HK-2 (cell line): ENCODE data around the gene MBD6.
"Not testable (repeated sequence)": the region's sequence is repeated elsewhere in the genome, so short reads cannot be mapped to it uniquely, and the experiment has no call there.

Source experiments
- DNase-seq: peaks from one replicate; pipeline ENCODE4 v3.0.0-alpha.2; 2018; ENCODE audit not compliant: unreplicated experiment

Gene MBD6

DNA sequence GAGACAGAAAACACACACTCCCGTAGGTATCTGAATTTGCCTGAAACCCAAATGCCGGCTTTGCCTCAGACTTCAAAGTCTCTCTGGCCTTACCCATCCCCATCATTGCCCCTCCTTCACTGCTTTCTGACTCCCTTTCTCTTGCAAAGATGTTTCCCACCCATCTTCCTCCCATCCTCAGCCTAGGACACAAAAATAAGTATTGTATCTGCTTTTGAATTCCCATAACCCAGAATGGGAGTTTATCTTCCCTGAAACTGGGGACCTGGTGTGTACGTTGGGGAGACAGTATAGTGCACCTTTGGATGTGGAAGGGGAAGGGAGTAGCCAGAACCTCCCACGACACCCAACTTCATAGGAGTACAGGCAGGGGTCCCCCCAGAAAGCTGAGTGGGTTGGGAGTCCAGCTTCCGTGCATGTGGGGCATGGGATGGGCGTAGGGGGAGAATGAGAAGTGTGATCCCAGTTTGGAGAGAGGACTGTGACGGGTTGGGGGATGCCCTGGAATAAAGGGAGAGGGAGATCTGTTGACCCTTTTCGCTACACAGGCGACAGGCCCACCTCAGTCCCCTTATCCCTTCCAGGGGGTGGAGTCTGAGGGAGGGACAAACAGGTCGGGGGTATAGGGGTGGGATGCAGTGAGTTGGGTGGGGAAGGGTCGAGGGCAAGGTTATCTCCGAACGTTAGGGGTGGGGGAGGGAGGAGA lies 26.7 kb downstream of the MBD6 start:
- no peak for DNase-seq

DNA sequence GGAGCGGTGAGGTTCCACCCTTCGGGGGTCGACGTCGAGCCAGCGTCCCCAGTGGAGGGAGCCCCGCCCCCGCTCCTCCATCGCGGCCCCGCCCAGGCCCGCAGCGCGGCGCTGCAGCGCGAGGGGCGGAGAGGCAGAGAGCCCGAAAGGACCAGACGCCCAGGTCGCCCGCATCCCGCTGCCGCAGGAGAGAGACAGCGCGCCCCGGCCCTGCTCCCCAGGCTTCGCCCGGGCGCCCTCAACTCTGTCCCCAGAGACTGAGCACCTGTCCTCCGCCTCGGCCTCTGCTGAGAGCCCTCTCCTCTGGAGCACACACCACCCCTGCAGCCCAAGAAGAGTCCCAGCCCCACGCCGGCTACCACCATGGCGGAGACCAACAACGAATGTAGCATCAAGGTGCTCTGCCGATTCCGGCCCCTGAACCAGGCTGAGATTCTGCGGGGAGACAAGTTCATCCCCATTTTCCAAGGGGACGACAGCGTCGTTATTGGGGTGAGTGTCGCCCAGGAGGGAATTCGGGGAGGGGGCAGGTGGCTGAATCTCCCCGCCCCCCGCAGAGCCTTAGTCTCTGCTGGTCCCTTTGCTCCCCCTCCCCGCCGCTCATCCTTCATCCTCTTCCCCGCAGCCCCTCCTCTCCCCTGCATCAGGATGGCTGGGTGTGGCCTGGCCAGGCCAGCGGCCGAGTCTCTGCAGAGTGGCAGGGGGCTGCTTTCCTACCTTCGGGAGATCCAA lies 27.5 kb downstream of the MBD6 start, which contains the start of gene KIF5A:
Gene KIF5A, plus strand, starts transcription at position 136 of the 732 bp plus-strand sequence. Its CDS starts 228 bp downstream, at position 364.
- no peak for DNase-seq

DNA sequence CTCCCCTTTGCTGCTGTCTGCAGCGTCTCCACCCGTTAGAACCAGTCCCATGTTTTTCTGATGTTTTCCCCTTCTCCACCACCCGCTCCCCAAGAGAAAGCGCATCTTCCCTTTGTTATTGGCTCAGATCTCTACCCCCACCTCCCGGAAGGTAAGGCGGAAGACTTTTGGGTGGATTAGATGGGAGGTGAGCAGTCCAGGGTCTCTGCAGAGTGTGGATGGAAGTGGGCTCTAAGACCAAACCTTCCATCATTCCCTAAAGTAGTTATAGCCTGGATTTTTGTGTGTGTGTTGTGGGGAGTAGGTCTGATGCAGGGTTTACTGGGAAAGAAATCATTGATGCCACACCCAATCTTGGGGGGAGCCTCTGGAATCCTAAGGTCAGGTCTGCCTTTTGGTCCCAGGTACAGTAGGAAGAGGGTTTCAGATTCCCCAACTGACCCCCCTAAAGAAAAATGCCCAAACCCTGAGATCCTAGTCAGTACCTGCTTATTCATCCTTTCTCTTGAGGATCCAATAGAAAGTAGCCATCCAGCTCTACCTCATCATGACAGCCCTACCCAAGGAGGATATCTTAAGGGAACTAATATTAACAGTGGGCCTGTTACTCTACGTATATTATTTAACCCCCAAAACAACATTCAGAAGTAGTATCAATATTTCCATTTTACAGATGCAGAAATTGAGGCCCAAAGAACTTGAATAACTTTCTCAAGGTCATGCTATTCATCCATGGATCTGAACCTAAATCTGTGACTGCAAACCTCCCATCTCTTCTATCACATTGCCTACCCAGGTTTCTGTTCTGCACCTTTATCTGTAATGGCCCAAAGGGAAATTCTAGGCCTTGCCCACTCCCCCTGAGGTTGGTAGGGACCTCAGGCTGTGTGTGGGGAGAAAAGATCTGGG lies 28.3 kb downstream of the MBD6 start:
- no peak for DNase-seq

DNA sequence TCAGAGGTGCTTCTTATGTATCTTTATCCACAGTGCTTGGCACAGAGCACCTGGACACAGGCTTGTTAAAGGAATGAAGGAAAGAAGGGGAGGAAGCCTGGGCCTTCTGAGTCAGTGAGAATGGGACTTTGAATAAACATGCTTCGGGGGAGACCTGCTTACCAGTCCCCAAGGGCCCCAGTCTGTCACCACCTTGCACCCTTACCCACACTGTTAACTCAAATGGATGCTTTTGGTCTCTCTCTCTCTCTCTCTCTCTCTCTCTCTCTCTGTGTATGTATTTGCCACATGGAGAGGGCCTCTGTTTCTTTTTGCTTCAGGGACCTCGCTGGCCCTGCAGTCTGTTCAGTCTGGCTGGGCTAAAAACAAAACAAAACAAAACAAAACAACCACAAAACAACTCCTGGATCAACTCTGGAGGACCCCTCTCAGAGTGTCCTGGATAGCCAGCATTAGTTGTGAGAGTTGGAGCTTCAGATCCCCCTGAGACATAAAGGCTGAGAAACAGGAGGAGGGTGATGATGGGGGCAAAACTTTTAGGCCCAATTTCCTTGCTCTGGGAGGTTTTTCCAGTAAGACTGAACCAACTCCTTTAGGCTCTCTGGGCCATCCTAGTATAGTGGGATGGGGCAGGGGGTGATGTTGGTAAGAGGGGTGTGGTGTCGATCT lies 29.1 kb downstream of the MBD6 start:
- no peak for DNase-seq

DNA sequence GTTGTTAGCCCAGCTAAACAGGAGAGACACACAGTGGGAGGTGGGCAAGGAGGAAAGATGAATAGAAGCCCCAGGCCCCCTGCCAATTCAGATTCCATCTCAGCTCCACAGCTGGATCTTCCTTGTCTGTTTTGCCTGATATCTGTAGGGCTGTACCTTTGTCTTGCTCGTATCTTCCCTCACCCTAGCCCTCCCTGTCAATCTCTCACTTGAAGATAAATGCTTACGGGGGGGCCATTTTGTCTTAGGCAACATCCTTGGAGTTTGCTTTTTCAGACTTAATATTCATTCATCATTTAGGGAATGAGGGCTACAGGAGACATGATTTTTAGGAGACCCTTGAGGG lies 29.7 kb downstream of the MBD6 start:
- no peak for DNase-seq

DNA sequence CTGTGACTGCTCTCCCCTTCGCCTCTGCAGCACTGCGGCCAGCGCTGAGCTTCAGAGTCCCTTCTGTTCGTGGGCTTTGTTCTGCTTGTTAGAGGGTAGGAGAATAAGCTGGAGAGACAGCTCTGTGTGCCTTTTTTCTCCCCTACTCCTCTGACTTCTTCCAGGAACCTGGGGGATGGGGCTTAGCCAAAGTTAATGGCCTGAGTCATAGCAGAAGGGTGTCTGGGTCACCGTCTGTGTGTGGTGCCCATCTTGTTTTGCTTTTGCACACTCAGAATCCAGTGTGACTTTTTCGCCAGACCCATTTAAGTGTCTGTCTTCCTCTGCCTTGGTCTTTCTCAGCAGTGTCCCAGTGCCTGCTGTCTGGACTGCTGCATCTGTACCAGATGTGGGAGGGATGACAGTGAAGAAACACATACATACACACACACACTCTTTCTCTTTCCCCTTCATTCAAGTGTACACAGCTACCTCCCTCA lies 30.2 kb downstream of the MBD6 start:
- DNase-seq, result peak; percentile 20

DNA sequence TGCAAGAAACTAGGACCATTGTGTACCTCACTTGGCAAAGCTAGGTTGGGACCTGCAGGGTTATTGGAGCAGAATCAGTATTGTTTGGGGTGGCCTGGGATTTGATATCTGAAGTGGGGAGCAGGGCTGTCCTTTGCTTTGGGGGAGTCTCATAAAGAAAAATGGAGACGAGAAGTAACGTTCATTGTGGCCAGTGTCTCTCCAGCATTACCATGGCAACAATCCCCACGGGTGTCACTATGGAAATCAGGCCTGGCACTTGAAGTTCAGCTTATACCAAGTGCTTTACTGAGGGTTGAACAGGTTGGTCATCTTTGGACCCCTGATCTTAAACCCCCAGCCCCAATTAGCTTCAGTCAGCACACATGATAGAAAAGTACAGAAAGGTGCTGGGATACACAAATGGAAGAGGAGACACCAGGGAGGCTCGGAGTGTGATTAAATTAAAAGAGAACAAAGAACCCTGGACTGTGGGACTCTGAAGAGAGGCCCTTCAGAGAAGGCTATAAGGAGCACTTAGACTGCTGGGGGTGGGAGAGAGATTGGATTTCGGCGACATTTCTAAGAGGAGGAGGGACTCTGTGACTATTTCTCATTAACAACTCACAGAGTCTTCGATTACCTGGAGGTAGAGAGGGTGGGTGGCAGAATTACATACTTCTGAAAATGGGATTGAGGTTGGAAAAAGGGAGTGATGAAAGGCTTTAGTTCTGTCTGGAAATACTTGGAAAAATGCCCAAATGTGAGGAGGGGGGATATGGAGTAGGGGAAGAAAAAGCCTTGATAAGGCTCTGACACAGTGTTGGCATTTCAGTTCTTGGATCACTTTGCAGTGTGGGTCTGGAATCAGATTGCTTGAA lies 30.9 kb downstream of the MBD6 start:
- no peak for DNase-seq

DNA sequence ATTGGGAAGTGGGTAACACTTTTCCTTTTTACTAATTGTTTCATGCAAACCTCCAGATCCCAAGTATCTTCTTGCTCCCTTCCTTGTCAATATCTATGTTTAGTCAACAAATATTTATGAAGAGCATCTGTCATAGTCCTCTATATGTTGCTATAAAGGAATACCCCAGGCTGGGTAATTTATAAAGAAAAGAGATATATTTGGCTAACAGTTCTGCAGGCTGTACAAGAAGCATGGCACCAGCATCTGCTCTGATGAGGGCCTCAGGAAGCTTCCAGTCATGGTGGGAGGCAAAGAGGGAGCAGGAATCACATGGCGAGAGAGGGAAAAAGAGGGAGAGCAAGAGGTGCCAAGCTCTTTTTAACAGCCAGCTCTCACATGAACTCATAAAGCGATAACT lies 31.8 kb downstream of the MBD6 start:
- DNase-seq, result no peak

DNA sequence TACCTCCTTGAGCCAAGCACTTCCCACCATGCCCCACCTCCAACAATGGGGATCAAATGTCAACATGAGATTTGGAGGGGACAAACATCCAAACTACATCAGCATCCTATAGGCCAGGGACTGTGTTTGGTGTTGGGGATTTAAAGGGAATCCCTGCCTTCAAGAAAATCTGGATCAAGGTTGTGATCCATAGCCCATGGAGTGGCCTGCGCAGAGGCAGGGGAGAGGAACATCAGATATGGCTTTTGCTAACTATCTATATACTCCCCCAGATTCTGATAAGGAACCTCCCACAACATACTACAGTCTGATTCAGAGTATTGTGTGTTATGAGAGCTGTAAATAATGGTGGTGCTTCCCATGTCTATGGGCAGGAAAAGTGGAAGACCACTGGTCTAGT lies 32.3 kb downstream of the MBD6 start:
- DNase-seq, result no peak

DNA sequence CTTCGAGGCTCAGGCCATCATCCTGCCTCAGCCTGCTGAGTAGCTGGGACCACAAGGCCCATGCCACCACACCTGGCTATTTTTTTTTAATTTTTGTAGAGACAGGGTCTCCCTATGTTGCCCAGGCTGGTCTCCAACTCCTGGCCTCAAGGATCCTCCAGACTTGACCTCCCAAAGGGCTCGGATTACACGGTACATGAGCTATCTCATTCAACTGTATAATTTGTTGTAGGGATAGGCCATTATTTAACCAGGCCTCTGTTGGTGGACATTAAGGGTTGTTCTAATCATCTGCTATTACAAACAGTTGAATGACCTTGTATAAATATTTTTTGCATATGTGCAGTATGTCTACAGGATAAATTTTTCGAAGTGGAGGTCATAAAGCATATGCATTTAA lies 36.2 kb downstream of the MBD6 start:
- no peak for DNase-seq

DNA sequence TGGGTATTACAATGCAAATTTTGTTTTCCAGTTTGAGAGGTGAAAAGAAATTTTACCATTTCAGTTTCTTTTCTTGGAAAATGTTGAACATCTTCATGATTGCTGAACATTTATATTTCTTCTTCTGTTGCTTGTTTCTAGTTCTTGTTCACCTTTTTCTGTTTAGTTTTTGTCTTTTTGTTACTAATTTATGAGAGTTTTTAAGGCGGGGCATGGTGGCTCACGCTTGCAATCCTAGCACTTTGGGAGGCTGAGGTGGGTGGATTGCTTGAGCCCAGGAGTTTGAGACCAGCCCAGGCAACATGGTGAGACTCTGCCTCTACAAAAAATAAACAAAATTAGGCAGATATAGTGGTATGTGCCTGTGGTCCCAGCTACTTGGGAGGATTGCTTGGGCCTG lies 37.9 kb downstream of the MBD6 start:
- DNase-seq, result no peak

DNA sequence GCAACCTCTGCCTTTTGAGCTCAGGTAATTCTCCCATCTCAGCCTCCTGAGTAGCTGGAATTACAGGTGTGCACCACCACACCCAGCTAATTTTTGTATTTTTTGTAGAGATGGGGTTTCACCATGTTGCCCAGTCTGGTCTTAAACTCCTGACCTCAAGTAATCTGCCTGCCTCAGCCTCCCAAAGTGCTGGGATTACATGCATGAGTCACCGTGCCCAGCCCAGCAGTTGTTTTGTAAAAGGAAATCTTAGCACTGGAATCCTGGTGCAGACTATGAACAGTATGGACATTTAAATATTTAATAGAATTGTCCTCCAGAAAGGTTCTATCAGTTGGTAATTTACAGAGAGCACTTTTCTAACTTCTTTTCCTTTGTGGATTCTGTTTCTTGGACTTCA lies 38.5 kb downstream of the MBD6 start:
- DNase-seq, result not testable (repeated sequence)

DNA sequence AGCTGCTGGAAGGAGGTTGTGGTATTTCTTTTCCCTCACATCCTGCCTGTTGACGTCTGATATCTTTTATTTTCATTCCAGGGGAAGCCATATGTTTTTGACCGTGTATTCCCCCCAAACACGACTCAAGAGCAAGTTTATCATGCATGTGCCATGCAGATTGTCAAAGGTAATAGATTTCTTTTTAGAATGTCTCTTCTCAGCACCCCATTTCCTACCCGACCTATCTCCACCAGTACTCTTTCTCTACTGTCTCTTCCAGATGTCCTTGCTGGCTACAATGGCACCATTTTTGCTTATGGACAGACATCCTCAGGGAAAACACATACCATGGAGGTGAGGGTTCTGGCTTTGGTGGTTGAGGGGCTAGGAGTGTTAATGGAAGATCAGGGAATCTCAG lies 40.7 kb downstream of the MBD6 start:
- no peak for DNase-seq

DNA sequence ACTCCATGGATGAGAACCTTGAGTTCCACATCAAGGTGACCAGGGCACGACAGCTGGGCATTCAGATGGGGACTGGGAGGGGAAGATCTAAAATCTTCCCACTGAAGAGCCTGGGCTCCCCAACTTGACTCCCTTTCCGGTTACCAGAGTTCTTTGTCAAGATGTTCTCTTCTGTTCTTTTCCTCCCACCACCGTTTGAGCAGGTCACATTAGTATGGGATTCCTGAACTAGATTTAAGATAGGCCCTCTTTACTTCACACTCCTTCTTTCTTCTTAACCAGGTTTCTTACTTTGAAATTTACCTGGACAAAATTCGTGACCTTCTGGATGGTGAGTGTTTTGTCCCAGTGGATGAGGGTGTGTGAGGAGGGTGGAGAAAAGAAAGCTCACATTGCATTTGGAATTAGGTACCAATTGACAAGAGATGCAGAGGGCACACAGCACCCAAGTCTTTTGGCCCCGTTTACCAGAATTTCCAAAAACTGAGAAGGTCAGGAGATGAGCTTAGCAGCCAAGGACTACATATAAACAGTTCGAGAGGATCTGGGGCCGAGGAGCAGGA lies 41.6 kb downstream of the MBD6 start:
- DNase-seq, result no peak

DNA sequence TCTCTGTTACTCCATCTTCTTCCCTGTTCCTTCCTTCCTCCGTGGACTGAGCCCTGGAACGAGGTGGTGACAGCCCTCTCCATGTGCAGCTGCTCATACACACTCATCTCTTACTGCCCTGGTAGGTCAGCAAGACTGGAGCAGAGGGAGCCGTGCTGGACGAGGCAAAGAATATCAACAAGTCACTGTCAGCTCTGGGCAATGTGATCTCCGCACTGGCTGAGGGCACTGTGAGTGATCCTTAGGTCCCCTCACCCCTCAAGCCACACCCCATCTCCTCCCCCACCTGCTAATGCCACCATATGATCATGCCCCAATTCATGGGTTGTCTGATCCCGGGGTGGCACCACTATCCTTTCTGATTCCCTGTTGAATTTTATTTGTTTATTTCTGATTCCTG lies 46.2 kb downstream of the MBD6 start:
- DNase-seq, result no peak

DNA sequence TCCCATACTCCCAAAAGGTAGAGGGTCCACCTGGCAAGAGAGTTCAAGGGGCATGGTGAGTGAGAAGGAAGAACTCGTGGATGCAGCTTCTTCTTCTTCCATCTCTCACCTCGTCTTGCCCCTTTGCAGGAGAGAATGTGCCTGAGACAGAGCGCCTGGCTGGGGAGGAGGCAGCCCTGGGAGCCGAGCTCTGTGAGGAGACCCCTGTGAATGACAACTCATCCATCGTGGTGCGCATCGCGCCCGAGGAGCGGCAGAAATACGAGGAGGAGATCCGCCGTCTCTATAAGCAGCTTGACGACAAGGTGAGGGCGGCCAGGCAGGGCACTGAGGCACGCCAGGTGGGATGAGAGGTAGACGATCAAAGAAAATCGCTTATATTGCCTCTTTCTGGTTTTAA lies 47.2 kb downstream of the MBD6 start:
- DNase-seq, result no peak

DNA sequence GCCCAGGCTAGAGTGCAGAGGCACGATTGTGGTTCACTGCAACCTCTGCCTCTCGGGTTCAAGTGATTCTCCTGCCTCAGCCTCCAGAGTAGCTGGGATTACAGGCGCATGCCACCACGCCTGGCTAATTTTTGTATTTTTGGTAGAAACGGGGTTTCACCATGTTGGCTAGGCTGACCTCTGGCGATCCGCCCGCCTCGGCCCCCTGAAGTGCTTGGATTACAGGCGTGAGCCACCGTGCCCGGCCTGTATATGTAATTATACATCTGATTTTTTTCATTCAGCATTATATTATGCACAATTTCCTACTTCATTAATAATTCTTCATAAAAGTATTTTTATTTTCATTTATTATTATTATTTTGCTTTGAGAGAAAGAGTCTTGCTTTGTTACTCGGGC lies 47.8 kb downstream of the MBD6 start:
- not testable (repeated sequence) for DNase-seq

DNA sequence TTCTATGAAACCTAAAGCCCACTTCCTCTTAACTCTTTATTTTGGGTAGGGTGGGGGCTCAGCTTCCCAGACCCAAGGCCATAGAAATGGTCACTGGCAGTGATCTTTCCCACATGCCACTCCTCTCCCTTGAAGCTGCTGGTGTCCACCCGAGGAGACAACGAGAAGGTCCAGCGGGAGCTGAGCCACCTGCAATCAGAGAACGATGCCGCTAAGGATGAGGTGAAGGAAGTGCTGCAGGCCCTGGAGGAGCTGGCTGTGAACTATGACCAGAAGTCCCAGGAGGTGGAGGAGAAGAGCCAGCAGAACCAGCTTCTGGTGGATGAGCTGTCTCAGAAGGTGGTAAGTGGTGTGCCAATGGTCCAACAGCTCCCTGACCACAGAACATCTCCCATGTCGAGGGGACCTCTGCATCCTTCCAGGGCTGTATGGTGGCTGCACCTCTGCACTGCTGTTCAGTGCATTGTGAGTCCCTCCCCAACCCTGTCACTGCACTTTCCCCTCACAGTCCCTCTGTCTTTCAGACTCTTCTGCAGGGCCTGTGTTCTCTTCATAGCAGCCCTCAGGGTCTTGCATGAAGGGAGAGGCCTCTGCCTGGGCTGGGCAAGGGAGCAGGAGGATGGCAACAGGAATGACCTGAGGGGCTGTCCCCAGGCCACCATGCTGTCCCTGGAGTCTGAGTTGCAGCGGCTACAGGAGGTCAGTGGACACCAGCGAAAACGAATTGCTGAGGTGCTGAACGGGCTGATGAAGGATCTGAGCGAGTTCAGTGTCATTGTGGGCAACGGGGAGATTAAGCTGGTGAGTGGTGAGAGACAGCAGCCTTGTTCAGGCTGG lies 49.5 kb downstream of the MBD6 start:
- no peak for DNase-seq

DNA sequence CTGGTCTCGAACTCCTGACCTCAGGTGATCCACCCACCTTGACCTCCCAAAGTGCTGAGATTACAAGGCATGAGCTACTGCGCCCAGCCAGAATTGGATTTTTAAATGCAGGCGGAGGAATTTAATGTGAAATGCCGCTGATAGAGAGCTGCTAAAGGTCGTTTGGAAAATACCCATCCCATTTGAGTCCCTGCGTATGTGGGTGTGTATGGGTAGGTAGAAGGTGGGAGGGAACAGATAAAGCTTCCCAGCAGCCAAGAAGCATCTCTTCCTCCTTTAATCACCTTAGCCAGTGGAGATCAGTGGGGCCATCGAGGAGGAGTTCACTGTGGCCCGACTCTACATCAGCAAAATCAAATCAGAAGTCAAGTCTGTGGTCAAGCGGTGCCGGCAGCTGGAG lies 52.2 kb downstream of the MBD6 start:
- no peak for DNase-seq
